Neural crest cell (in vitro differentiated cells): ENCODE data around the gene ELOVL1. TPM values are rescaled to one million over a fixed set of nuclear protein-coding genes. Genes with fewer than 3 reads are reported as not detected.

Source experiments
- DNase-seq: peaks from one replicate; pipeline ENCODE4 v3.0.0; 2021; ENCODE audit warnings: low read depth, mixed read lengths, low spot score
- H3K27ac Mint-ChIP-seq: one replicate; pipeline ENCODE4 v1.8.0; 2021; ENCODE audit warnings: mild to moderate bottlenecking, mixed read lengths; ENCODE audit not compliant: unreplicated experiment
- H3K27me3 Mint-ChIP-seq: 2 replicates; pipeline ENCODE4 v1.8.0; 2021; ENCODE audit warnings: low read depth, mild to moderate bottlenecking, mixed read lengths
- H3K36me3 Mint-ChIP-seq: 2 replicates; pipeline ENCODE4 v1.8.0; 2021; ENCODE audit warnings: low read depth, mild to moderate bottlenecking, mixed read lengths
- H3K4me1 Mint-ChIP-seq: 2 replicates; pipeline ENCODE4 v1.8.0; 2021; ENCODE audit warnings: mixed read lengths
- H3K4me3 Mint-ChIP-seq: one replicate; pipeline ENCODE4 v1.8.0; 2021; ENCODE audit warnings: mild to moderate bottlenecking, mixed read lengths
- H3K9me3 Mint-ChIP-seq: 2 replicates; pipeline ENCODE4 v1.8.0; 2021; ENCODE audit warnings: mixed read lengths
- total RNA-seq: library from RNA; stranded (reverse); gene quantifications from 2 replicates; pipeline ENCODE4 v1.2.1, GENCODE V29; 2021
- TF ChIP-seq, protein P1 (sequence below): fragments of 200-600 bp; sonication (generic); conservative IDR thresholded peaks from 2 replicates; pipeline ENCODE4 v1.5.0; 2021; ENCODE audit warnings: antibody characterized with exemption, mild to moderate bottlenecking

ELOVL1 gene
- total RNA-seq, 1 donor from 2014 or later, result 30.8 TPM

DNA sequence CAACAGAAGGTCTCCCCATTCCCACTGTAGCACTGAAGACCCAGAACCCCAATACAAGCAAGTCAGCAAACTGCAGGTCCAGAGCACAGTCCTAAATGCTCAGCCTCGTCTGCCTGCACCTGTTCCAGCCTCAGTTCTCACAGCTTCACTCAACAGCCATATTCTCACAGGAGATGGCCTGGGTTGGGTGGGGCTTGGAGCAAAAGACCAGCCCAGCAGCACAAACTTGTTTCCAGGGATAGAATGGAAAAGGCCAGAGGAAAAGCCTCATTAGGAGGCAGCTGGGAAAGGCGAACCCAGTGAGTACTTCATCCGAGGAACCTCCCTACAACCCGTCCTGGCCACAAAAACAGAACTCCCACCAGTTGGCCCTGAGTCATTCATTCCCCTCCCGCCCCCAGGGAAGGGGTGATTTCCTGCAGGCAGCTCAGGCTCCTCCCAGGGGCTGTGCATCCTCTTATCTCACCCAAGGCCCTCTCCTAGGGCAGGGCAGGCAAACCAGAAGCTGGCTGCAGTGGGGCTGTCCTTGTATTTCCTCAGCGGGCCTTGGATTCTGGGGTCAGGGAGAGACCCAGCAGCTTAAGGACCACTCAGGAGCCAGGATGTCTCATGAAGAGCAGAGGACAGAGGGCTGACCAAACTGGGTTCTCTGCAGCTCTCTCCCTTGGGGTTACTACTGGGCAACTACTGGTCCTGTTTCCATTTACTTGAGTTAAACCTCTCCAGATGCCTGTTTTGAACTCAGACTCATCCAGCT lies 37.6 kb downstream of the ELOVL1 start:
- DNase-seq, result no peak
- TF ChIP-seq, protein P1, sequence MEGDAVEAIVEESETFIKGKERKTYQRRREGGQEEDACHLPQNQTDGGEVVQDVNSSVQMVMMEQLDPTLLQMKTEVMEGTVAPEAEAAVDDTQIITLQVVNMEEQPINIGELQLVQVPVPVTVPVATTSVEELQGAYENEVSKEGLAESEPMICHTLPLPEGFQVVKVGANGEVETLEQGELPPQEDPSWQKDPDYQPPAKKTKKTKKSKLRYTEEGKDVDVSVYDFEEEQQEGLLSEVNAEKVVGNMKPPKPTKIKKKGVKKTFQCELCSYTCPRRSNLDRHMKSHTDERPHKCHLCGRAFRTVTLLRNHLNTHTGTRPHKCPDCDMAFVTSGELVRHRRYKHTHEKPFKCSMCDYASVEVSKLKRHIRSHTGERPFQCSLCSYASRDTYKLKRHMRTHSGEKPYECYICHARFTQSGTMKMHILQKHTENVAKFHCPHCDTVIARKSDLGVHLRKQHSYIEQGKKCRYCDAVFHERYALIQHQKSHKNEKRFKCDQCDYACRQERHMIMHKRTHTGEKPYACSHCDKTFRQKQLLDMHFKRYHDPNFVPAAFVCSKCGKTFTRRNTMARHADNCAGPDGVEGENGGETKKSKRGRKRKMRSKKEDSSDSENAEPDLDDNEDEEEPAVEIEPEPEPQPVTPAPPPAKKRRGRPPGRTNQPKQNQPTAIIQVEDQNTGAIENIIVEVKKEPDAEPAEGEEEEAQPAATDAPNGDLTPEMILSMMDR, result no peak
- Mint-ChIP-seq H3K27ac (no peak overlapping the region), H3K9me3 (peaks cover 8% of the 10 kb centered on the region), H3K4me3 (no peak overlapping the region), H3K27me3 (no peaks in the 10 kb centered on the region), H3K4me1 (no peaks in the 10 kb centered on the region), H3K36me3 (no peaks in the 10 kb centered on the region)

GRCh38 chr1:43327549-43328292 lies 40.1 kb downstream of the ELOVL1 start:
- peaks cover 10% of the 10 kb centered on the region for H3K9me3 Mint-ChIP-seq
- H3K36me3 Mint-ChIP-seq, result peaks cover 4% of the 10 kb centered on the region
- no peaks in the 10 kb centered on the region for H3K27me3 Mint-ChIP-seq
- DNase-seq, result no peak
- no peak overlapping the region for H3K27ac Mint-ChIP-seq
- TF ChIP-seq, protein P1, result no peak
- H3K4me1 Mint-ChIP-seq, result no peaks in the 10 kb centered on the region
- no peak overlapping the region for H3K4me3 Mint-ChIP-seq

DNA sequence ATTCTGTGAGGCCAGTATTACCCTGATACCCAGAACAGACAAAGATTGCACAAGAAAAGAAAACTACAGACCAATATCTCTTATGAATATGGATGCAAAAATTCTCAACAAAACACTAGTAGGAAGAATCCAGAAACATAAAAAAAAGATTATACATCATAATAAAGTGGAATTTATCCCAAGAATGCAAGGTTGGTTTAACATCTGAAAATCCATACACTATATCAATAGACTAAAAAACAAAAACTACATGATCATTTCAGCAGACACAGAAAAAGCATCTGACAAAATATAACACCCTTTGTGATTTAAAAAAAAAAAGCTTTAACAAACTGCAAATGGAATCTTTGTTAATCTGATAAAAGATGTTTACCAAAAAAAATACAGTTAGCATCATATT lies 42.4 kb downstream of the ELOVL1 start:
- TF ChIP-seq, protein P1, result no peak
- no peaks in the 10 kb centered on the region for H3K27me3 Mint-ChIP-seq
- DNase-seq, result no peak
- peaks cover 4% of the 10 kb centered on the region for H3K36me3 Mint-ChIP-seq
- no peak overlapping the region for H3K4me3 Mint-ChIP-seq
- no peak overlapping the region for H3K27ac Mint-ChIP-seq
- no peaks in the 10 kb centered on the region for H3K4me1 Mint-ChIP-seq
- peaks cover 10% of the 10 kb centered on the region for H3K9me3 Mint-ChIP-seq

- no peak overlapping the region for H3K27ac Mint-ChIP-seq
- TF ChIP-seq, protein P1, result no peak
- H3K27me3 Mint-ChIP-seq, result no peaks in the 10 kb centered on the region
- H3K36me3 Mint-ChIP-seq, result peaks cover 4% of the 10 kb centered on the region
- H3K4me1 Mint-ChIP-seq, result no peaks in the 10 kb centered on the region
- H3K4me3 Mint-ChIP-seq, result no peak overlapping the region
- no peak for DNase-seq
- peaks cover 10% of the 10 kb centered on the region for H3K9me3 Mint-ChIP-seq
Measured at GRCh38 chr1:43324810-43325209, 43.0 kb downstream of the ELOVL1 start.

- no peak for DNase-seq
- Mint-ChIP-seq H3K9me3 (peaks cover 6% of the 10 kb centered on the region), H3K36me3 (peaks cover 4% of the 10 kb centered on the region), H3K4me3 (no peak overlapping the region), H3K27me3 (no peaks in the 10 kb centered on the region), H3K4me1 (peaks cover 7% of the 10 kb centered on the region), H3K27ac (no peak overlapping the region)
- TF ChIP-seq, protein P1, result no peak
Measured at GRCh38 chr1:43322506-43322905, 45.3 kb downstream of the ELOVL1 start.
